GM19351 (cell line): ENCODE measurements around the gene THAP4.

Source experiments
- ATAC-seq: cut with Tn5 transposase; IDR thresholded peaks from one replicate; pipeline ENCODE4 v1.9.1; 2021; ENCODE audit warnings: mild to moderate bottlenecking, moderate library complexity; ENCODE audit not compliant: unreplicated experiment

THAP4 gene

DNA sequence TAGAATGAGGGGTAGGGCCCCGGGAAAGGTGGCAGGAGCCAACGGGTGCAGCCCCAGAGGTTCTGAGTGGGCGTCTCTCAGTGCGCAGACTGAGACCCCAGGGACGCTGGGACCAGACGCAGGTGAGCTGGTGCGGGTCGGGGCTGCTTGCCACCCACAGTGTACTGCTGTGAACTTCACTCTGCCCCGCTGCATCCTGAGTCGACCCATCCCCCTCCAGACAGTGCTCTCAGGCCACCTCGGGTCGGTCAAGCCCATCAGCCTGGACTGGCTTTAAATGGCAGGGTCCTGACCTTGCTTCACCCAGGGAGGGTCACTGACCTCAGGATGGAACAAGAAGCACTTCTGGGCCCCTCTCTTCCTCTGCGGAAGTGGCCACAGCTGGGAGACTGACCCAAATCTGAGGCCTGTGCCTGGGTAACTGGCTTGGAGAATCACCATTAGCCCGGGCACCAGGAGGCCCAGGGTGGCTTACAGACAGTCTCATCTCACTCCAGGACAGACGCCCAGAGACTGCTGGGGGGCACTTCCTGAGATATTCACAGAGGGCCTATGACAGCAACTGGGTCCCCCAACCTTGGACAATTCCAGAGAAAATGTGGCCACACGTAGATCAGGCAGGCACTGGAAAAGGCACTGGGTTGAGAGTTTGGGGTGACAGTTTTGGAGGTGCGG, 102.1 kb downstream of the THAP4 start:
- ATAC-seq = no peak
